H9 (cell line): ENCODE results near the gene CHN2. TPM values are rescaled to one million over a fixed set of nuclear protein-coding genes. Genes with fewer than 3 reads are reported as not detected.

ENCODE experiments used
- DNase-seq: peaks from one replicate; pipeline ENCODE4 v3.0.0-alpha.2; 2017
- H2AFZ ChIP-seq: one replicate; pipeline ENCODE4 v1.6.1; 2013; ENCODE audit warnings: mild to moderate bottlenecking, low read length, control low read depth, moderate library complexity
- H2AK5ac ChIP-seq: 2 replicates; pipeline ENCODE4 v1.6.1; 2013; ENCODE audit warnings: low read length, control low read depth, mixed read lengths; ENCODE audit not compliant: insufficient read length
- H2BK120ac ChIP-seq: one replicate; pipeline ENCODE4 v1.6.1; 2013; ENCODE audit warnings: low read depth, mild to moderate bottlenecking, low read length, control low read depth, inconsistent platforms; ENCODE audit not compliant: poor library complexity, severe bottlenecking
- H2BK12ac ChIP-seq: 2 replicates; pipeline ENCODE4 v1.6.1; 2013; ENCODE audit warnings: low read length, control low read depth, mixed read lengths, low read depth; ENCODE audit not compliant: insufficient read length
- H2BK15ac ChIP-seq: 2 replicates; pipeline ENCODE4 v1.6.1; 2013; ENCODE audit warnings: low read depth, low read length, control low read depth
- H2BK20ac ChIP-seq: one replicate; pipeline ENCODE4 v1.6.1; 2013; ENCODE audit warnings: low read depth, mild to moderate bottlenecking, low read length, control low read depth, inconsistent platforms; ENCODE audit not compliant: poor library complexity, severe bottlenecking
- H2BK5ac ChIP-seq: 2 replicates; pipeline ENCODE4 v1.6.1; 2013; ENCODE audit warnings: low read length, control low read depth, mixed read lengths; ENCODE audit not compliant: insufficient read length
- H3K14ac ChIP-seq: 2 replicates; pipeline ENCODE4 v1.6.1; 2013; ENCODE audit warnings: low read length, control low read depth; ENCODE audit not compliant: insufficient read depth
- H3K18ac ChIP-seq: 2 replicates; pipeline ENCODE4 v1.6.1; 2013; ENCODE audit warnings: low read depth, mild to moderate bottlenecking, mixed read lengths, low read length, control low read depth; ENCODE audit not compliant: insufficient read length
- H3K23ac ChIP-seq: 2 replicates; pipeline ENCODE4 v1.6.1; 2013; ENCODE audit warnings: low read length, control low read depth, mixed read lengths, low read depth; ENCODE audit not compliant: insufficient read length
- H3K23me2 ChIP-seq: 2 replicates; pipeline ENCODE4 v1.6.1; 2013; ENCODE audit warnings: low read depth, mild to moderate bottlenecking, mixed read lengths, low read length, control low read depth; ENCODE audit not compliant: insufficient read length, poor library complexity, severe bottlenecking
- H3K27ac ChIP-seq: 2 replicates; pipeline ENCODE4 v1.5.1; 2013; ENCODE audit warnings: low read length, control low read depth, mixed read lengths, low read depth; ENCODE audit not compliant: insufficient read length
- H3K27me3 ChIP-seq: 2 replicates; pipeline ENCODE4 v1.6.1; 2013; ENCODE audit warnings: low read length, control low read depth, inconsistent platforms; ENCODE audit not compliant: insufficient read depth
- H3K4ac ChIP-seq: 2 replicates; pipeline ENCODE4 v1.6.1; 2013; ENCODE audit warnings: low read depth, mild to moderate bottlenecking, control low read depth, inconsistent platforms, low read length, moderate library complexity
- H3K4me1 ChIP-seq: 2 replicates; pipeline ENCODE4 v1.6.1; 2013; ENCODE audit warnings: low read length, control low read depth, inconsistent platforms; ENCODE audit not compliant: insufficient read depth
- H3K4me2 ChIP-seq: 2 replicates; pipeline ENCODE4 v1.6.1; 2013; ENCODE audit warnings: low read length, control low read depth, mixed read lengths; ENCODE audit not compliant: insufficient read length, insufficient read depth
- H3K56ac ChIP-seq: 2 replicates; pipeline ENCODE4 v1.6.1; 2013; ENCODE audit warnings: low read depth, mild to moderate bottlenecking, mixed read lengths, low read length, control low read depth; ENCODE audit not compliant: insufficient read length
- H3K79me1 ChIP-seq: 2 replicates; pipeline ENCODE4 v1.6.1; 2013; ENCODE audit warnings: low read depth, mild to moderate bottlenecking, moderate library complexity, low read length, control low read depth, inconsistent platforms; ENCODE audit not compliant: insufficient read depth, poor library complexity, severe bottlenecking
- H3K79me2 ChIP-seq: 2 replicates; pipeline ENCODE4 v1.6.1; 2013; ENCODE audit warnings: low read length, control low read depth, inconsistent platforms; ENCODE audit not compliant: insufficient read depth
- H3K9ac ChIP-seq: 2 replicates; pipeline ENCODE4 v1.6.1; 2013; ENCODE audit warnings: low read length, control low read depth, mixed read lengths; ENCODE audit not compliant: insufficient read length; ENCODE audit errors: extremely low read depth
- H3K9me3 ChIP-seq: one replicate; pipeline ENCODE4 v1.6.1; 2013; ENCODE audit warnings: low read depth, low read length, inconsistent platforms; ENCODE audit not compliant: control insufficient read depth
- H3T11ph ChIP-seq: one replicate; pipeline ENCODE4 v1.6.1; 2013; ENCODE audit warnings: mild to moderate bottlenecking, low read length, control low read depth, inconsistent platforms
- H4K20me1 ChIP-seq: one replicate; pipeline ENCODE4 v1.6.1; 2013; ENCODE audit not compliant: control insufficient read depth, insufficient read length, insufficient read depth
- H4K5ac ChIP-seq: 2 replicates; pipeline ENCODE4 v1.6.1; 2013; ENCODE audit warnings: low read depth, mild to moderate bottlenecking, mixed read lengths, low read length, control low read depth; ENCODE audit not compliant: insufficient read length
- H4K8ac ChIP-seq: replicated peaks from 2 replicates; pipeline ENCODE4 v1.6.1; 2013; ENCODE audit warnings: low read length, control low read depth, mixed read lengths, low read depth; ENCODE audit not compliant: insufficient read length
- H4K91ac ChIP-seq: 2 replicates; pipeline ENCODE4 v1.6.1; 2013; ENCODE audit warnings: low read depth, mild to moderate bottlenecking, moderate library complexity, mixed read lengths, low read length, control low read depth; ENCODE audit not compliant: insufficient read length
- H3K27ac Mint-ChIP-seq, 3 experiments: 2 replicates in 2 of 3; 3 replicates in 1 of 3; pipeline ENCODE4 v1.8.0; 2020 to 2021; ENCODE audit warnings: mixed read lengths in 3 of 3, mild to moderate bottlenecking in 1 of 3, moderate library complexity in 1 of 3
- H3K27me3 Mint-ChIP-seq: 2 replicates; pipeline ENCODE4 v1.8.0; 2021; ENCODE audit warnings: low read depth, mild to moderate bottlenecking, moderate library complexity, mixed read lengths
- H3K36me3 Mint-ChIP-seq, 3 experiments: 2 replicates in 2 of 3; 3 replicates in 1 of 3; pipeline ENCODE4 v1.8.0; 2020 to 2021; ENCODE audit warnings: low read depth in 3 of 3, mixed read lengths in 3 of 3; ENCODE audit not compliant: insufficient read depth in 1 of 3
- H3K4me1 Mint-ChIP-seq, 2 experiments: 2 replicates each; pipeline ENCODE4 v1.8.0; 2020; ENCODE audit warnings: mixed read lengths in 2 of 2
- H3K4me3 Mint-ChIP-seq, 2 experiments: 2 replicates in 1 of 2; 3 replicates in 1 of 2; pipeline ENCODE4 v1.8.0; 2020 to 2021; ENCODE audit warnings: mild to moderate bottlenecking in 2 of 2, mixed read lengths in 2 of 2, moderate library complexity in 1 of 2
- H3K9me3 Mint-ChIP-seq, 2 experiments: 2 replicates in 1 of 2; 3 replicates in 1 of 2; pipeline ENCODE4 v1.8.0; 2020; ENCODE audit warnings: mild to moderate bottlenecking in 2 of 2, mixed read lengths in 2 of 2, moderate library complexity in 1 of 2
- CTCF ChIP-seq: fragments of 200-600 bp; sonication (generic); conservative IDR thresholded peaks from 3 replicates; pipeline ENCODE4 v1.8.0; 2021; ENCODE audit warnings: antibody characterized with exemption, mild to moderate bottlenecking
- whole genome bisulfite sequencing: extraction: QIAGEN DNeasy Blood & Tissue Kit; methylation state at CpG from one replicate; pipeline ENCODE4 v1.1.7; 2013; ENCODE audit warnings: missing lambda C conversion rate, low lambda C conversion rate, mixed read lengths; ENCODE audit not compliant: insufficient read length; ENCODE audit errors: extremely low coverage; 5-methylcytosine and 5-hydroxymethylcytosine counted together
- total RNA-seq: library from RNA; stranded (reverse); gene quantifications from 2 replicates; pipeline ENCODE4 v1.2.1, GENCODE V29; 2021

CHN2 gene
- total RNA-seq, 1 experiment from 2014 or later = 3.3 TPM

- Histone ChIP-seq H3K79me2 (no peaks in the 10 kb centered on the region), H2BK12ac (no peak overlapping the region), H3K79me1 (no peaks in the 10 kb centered on the region), H3K4ac (no peak overlapping the region), H2BK20ac (no peak overlapping the region), H4K5ac (no peak overlapping the region), H3K4me2 (no peak overlapping the region), H3K23ac (no peak overlapping the region), H4K20me1 (no peaks in the 10 kb centered on the region), H2BK120ac (no peak overlapping the region), H3K18ac (no peak overlapping the region), H2BK5ac (no peak overlapping the region), H3K14ac (no peak overlapping the region), H3K4me1 (no peaks in the 10 kb centered on the region), H4K91ac (no peak overlapping the region), H3K9ac (no peak overlapping the region), H3K56ac (no peak overlapping the region), H3K27me3 (no peaks in the 10 kb centered on the region), H2BK15ac (no peak overlapping the region), H2AK5ac (no peak overlapping the region), H3K23me2 (no peaks in the 10 kb centered on the region), H3K9me3 (no peaks in the 10 kb centered on the region), H2AFZ (no peak overlapping the region), H3K27ac (no peak overlapping the region), H3T11ph (no peak overlapping the region), H4K8ac (no peak overlapping the region)
- peaks cover 3% of the 10 kb centered on the region for H3K27me3 Mint-ChIP-seq
- no peak for TF ChIP-seq CTCF
- H3K36me3 Mint-ChIP-seq = no peaks in the 10 kb centered on the region
- 100% methylated on average over 1 of the region's 3 CpGs for WGBS
- H3K4me3 Mint-ChIP-seq = no peak overlapping the region
- no peak overlapping the region; a peak in 1 of 7 replicates for H3K27ac Mint-ChIP-seq
- no peaks in the 10 kb centered on the region; a peak in 1 of 5 replicates for H3K9me3 Mint-ChIP-seq
- DNase-seq = no peak
- H3K4me1 Mint-ChIP-seq = peaks cover 15 to 19% of the 10 kb centered on the region in 2 experiments
Observed at GRCh38 chr7:29478226-29478625, 283.7 kb downstream of the CHN2 start.
